CD4-positive, alpha-beta memory T cell (primary cell): ENCODE results near the gene SCAF1. TPM values are rescaled to one million over a fixed set of nuclear protein-coding genes. Genes with fewer than 3 reads are reported as not detected.

Experiments used
- CTCF ChIA-PET: fragments of 350-600 bp; sonication (Branson Sonifier 250); formaldehyde crosslinking; loops from one replicate; lab custom pipeline; 2021; ENCODE audit warnings: inconsistent platforms; ENCODE audit not compliant: partially characterized antibody; lab: Charles Lee
- POLR2A ChIA-PET: fragments of 350-600 bp; sonication (Branson Sonifier 250); formaldehyde crosslinking; loops from one replicate; lab custom pipeline; 2021; ENCODE audit not compliant: partially characterized antibody; lab: Charles Lee
- DNase-seq, 5 donors: peaks; one replicate each; pipeline versions ENCODE4 v3.0.0 to v3.0.0-alpha.2; 2020 to 2022; ENCODE audit warnings: mixed read lengths in 1 of 5
- H3K27ac ChIP-seq: one replicate; pipeline ENCODE4 v1.7.0; 2013; ENCODE audit warnings: low read depth, low read length
- H3K27me3 ChIP-seq: 2 replicates; pipeline ENCODE4 v1.7.0; 2013; ENCODE audit warnings: mild to moderate bottlenecking, low read length, moderate library complexity; ENCODE audit not compliant: insufficient read depth
- H3K36me3 ChIP-seq: 2 replicates; pipeline ENCODE4 v1.7.0; 2013; ENCODE audit warnings: mild to moderate bottlenecking, low read length, moderate library complexity; ENCODE audit not compliant: insufficient read depth
- H3K4me1 ChIP-seq: 2 replicates; pipeline ENCODE4 v1.7.0; 2013; ENCODE audit warnings: mild to moderate bottlenecking, low read length, moderate library complexity; ENCODE audit not compliant: insufficient read depth
- H3K4me3 ChIP-seq, 2 donors: one replicate each; pipeline ENCODE4 v1.7.0; 2013; ENCODE audit warnings: low read length in 2 of 2, mild to moderate bottlenecking in 1 of 2
- H3K9me3 ChIP-seq, 2 donors: one replicate each; pipeline ENCODE4 v1.7.0; 2013; ENCODE audit warnings: low read length in 2 of 2, control low read depth in 1 of 2; ENCODE audit not compliant: control insufficient read depth in 1 of 2
- H3K27ac Mint-ChIP-seq, 7 donors: one replicate each; pipeline ENCODE4 v1.8.0; 2020 to 2021; ENCODE audit warnings: mixed read lengths in 7 of 7, mild to moderate bottlenecking in 6 of 7, inconsistent platforms in 3 of 7, moderate library complexity in 3 of 7
- H3K27me3 Mint-ChIP-seq, 2 donors: one replicate each; pipeline ENCODE4 v1.8.0; 2020 to 2021; ENCODE audit warnings: mixed read lengths in 2 of 2
- H3K36me3 Mint-ChIP-seq, 2 donors: one replicate each; pipeline ENCODE4 v1.8.0; 2020 to 2021; ENCODE audit warnings: mixed read lengths in 2 of 2, inconsistent platforms in 1 of 2, mild to moderate bottlenecking in 1 of 2
- H3K4me1 Mint-ChIP-seq, 4 donors: one replicate each; pipeline ENCODE4 v1.8.0; 2020 to 2021; ENCODE audit warnings: mixed read lengths in 4 of 4, mild to moderate bottlenecking in 1 of 4
- H3K4me3 Mint-ChIP-seq, 8 donors: one replicate each; pipeline ENCODE4 v1.8.0; 2020 to 2021; ENCODE audit warnings: mixed read lengths in 8 of 8, mild to moderate bottlenecking in 7 of 8, moderate library complexity in 6 of 8, inconsistent platforms in 3 of 8
- H3K9me3 Mint-ChIP-seq, 8 donors: one replicate each; pipeline ENCODE4 v1.8.0; 2020 to 2021; ENCODE audit warnings: mixed read lengths in 8 of 8, mild to moderate bottlenecking in 5 of 8, inconsistent platforms in 3 of 8, moderate library complexity in 1 of 8
- intact Hi-C: fragments of 100-400 bp; cut with micrococcal nuclease; formaldehyde crosslinking; loops from one replicate; pipeline ENCODE4 v1.15.1; 2023
- polyA plus RNA-seq, 2 donors: library from polyadenylated mRNA; unstranded; fragments of 300-500 nt; fragmentation: Illumina TruSeq; gene quantifications; one replicate each; pipeline ENCODE4 v1.2.3, GENCODE V29; 2021
- total RNA-seq, 2 experiments: library from RNA; stranded (reverse); gene quantifications; one replicate each; pipeline ENCODE4 v1.2.3, GENCODE V29; 2021

SCAF1 gene
- total and polyA plus RNA-seq, 4 experiments from 2014 or later, result 4.0 to 62.7 (median 60.5) TPM; not detected in 1

DNA sequence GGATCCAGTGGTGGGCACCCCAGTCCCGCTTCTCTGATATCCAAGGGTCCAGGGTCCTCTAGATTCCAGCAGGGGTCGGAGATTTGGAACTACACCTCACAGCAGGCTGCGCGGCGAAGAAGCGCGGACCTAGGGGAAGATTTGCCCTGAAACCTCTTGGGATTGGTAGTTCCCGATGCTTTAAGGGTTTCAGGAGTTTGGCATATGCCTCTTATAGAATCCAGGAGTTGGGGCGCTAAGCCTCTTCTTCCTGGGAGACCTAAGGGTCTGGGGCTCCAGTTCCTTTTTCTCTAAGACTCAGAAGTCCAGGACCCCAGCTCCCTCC, 24.1 kb downstream of the SCAF1 start:
- Mint-ChIP-seq H3K27ac (peak overlapping the region; percentile 95 to 100 (median 99)), H3K27me3 (no peaks in the 10 kb centered on the region), H3K4me1 (peaks cover 19 to 51% (median 31%) of the 10 kb centered on the region in 4 donors), H3K4me3 (peak overlapping the region; percentile 95 to 100 (median 97)), H3K9me3 (peaks cover 0 to 4% (median 0%) of the 10 kb centered on the region in 8 donors), H3K36me3 (peaks cover 0 to 31% of the 10 kb centered on the region in 2 donors)
- intact Hi-C loops, result no loop called here
- POLR2A ChIA-PET, result interaction anchor here (1.0 to 11.0 kb wide), 13 partner anchors 11 to 263 kb away, joined by 3 to 146 read pairs (median 10); partner anchors contain the start of genes AKT1S1, ATF5, NOSIP and NUP62
- peak overlapping the region; percentile 93 for H3K27ac ChIP-seq
- H3K9me3 ChIP-seq, result no peaks in the 10 kb centered on the region
- no peaks in the 10 kb centered on the region for H3K27me3 ChIP-seq
- DNase-seq, result no peak
- peaks cover 31% of the 10 kb centered on the region for H3K4me1 ChIP-seq
- peak overlapping the region; percentile 25 to 99 for H3K4me3 ChIP-seq
- H3K36me3 ChIP-seq, result peaks cover 18% of the 10 kb centered on the region
- CTCF ChIA-PET, result interaction anchor here (1.2 to 3.4 kb wide), 2 partner anchors 9 to 11 kb away, joined by 3 to 15 read pairs; no protein-coding TSS in a partner anchor

- Mint-ChIP-seq H3K36me3 (peaks cover 0 to 23% of the 10 kb centered on the region in 2 donors), H3K4me1 (peaks cover 22 to 48% (median 36%) of the 10 kb centered on the region in 4 donors), H3K27ac (peak overlapping the region in 3 of 7 donors; percentile 31 to 69 (median 35)), H3K27me3 (no peaks in the 10 kb centered on the region), H3K4me3 (peak overlapping the region in 5 of 8 donors; percentile 46 to 69 (median 58)), H3K9me3 (peaks cover 0 to 4% (median 0%) of the 10 kb centered on the region in 8 donors)
- Histone ChIP-seq H3K27ac (no peak overlapping the region), H3K4me3 (no peak overlapping the region), H3K4me1 (peaks cover 31% of the 10 kb centered on the region), H3K27me3 (no peaks in the 10 kb centered on the region), H3K9me3 (no peaks in the 10 kb centered on the region), H3K36me3 (peaks cover 7% of the 10 kb centered on the region)
- peak in 1 of 5 donors; percentile 13 for DNase-seq
- ChIA-PET POLR2A (interaction anchor here (0.7 to 11.0 kb wide), 3 partner anchors 9 to 87 kb away, joined by 4 to 125 read pairs (median 5); partner anchors contain the start of genes NOSIP and PRMT1), CTCF (interaction anchor here (0.9 to 1.6 kb wide), 3 partner anchors 9 to 164 kb away, joined by 3 to 4 read pairs (median 3); no protein-coding TSS in a partner anchor)
- intact Hi-C loops, result no loop called here
Observed at GRCh38 chr19:49667473-49667872, 25.5 kb downstream of the SCAF1 start.

DNA sequence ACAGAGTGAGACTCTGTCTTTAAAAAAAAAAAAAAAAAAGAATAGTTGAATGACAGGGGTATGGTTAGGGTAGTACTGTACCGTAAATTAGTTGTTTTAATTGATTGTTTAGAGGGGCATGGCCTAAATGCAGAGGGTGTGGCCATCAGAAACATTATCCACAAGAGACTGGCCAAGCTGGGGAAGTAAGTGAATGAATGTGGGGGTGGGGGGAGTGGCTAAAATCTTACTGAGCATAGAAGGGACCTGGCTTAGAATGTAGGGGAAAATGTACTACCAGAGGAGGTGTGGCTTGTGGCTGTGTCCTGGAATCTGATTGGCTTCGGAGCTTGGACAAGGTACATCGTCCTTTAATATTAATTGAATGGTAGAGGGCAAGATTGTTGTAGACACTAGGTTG, 27.5 kb downstream of the SCAF1 start:
- intact Hi-C loops, result no loop called here
- no peak for DNase-seq
- Histone ChIP-seq H3K4me3 (no peak overlapping the region), H3K27ac (no peak overlapping the region), H3K9me3 (no peaks in the 10 kb centered on the region), H3K4me1 (peaks cover 16% of the 10 kb centered on the region), H3K36me3 (no peaks in the 10 kb centered on the region), H3K27me3 (no peaks in the 10 kb centered on the region)
- Mint-ChIP-seq H3K9me3 (peaks cover 0 to 4% (median 0%) of the 10 kb centered on the region in 8 donors), H3K27ac (no peak overlapping the region), H3K36me3 (peaks cover 0 to 11% of the 10 kb centered on the region in 2 donors), H3K4me1 (peaks cover 9 to 33% (median 24%) of the 10 kb centered on the region in 4 donors), H3K4me3 (no peak overlapping the region), H3K27me3 (no peaks in the 10 kb centered on the region)
- ChIA-PET CTCF (interaction anchor here (3.2 kb wide), 1 partner anchor 104 kb away, joined by 10 read pairs; no protein-coding TSS in a partner anchor), POLR2A (interaction anchor here (1.2 kb wide), 1 partner anchor 89 kb away, joined by 3 read pairs; the partner anchor contains the start of gene NOSIP)

DNA sequence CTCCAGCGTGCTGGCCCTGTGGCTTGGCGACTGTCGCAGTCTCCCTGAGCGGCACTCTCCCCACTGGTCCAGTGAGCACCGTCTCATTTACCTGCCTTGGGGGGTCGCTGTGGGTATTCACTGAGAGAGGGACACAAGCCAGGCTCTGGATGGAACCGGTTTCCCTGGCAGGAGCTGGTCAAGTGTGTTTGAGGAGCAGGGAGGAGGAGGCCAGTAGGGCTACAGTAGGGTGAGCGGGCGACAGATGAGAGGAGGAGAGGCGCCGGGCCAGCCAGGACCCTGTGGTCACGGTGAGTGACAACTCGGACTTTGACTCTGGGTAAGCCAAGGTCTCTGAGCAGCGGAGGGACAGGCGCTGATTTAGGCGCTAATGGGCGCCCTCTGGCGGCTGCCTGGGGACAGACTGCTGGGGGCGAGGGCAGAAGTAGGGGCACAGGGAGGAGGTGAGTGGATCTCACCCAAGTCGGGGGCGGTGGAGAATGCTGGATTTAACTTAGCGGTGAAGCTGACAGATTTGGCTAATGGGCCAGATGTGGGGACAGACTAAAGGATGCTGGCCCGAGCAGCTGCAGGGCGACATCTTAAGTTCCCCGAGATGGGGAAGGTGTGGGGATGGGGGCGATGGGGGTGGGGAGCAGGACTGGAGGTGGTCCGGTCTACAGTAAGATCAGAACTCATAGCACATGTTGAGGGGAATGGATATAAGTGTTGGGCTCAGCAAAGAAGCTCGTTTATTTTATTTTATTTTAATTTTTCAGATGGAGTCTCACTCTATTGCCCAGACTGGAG, 30.3 kb downstream of the SCAF1 start:
- Mint-ChIP-seq H3K4me3 (peak overlapping the region in 3 of 8 donors; percentile 23 to 55 (median 39)), H3K4me1 (peaks cover 10 to 24% (median 18%) of the 10 kb centered on the region in 4 donors), H3K27me3 (no peaks in the 10 kb centered on the region), H3K27ac (peak overlapping the region in 5 of 7 donors; percentile 1 to 81 (median 48)), H3K9me3 (no peaks in the 10 kb centered on the region), H3K36me3 (peaks cover 0 to 8% of the 10 kb centered on the region in 2 donors)
- ChIA-PET CTCF (interaction anchor here (0.6 to 5.5 kb wide), 23 partner anchors 8 to 199 kb away, joined by 3 to 52 read pairs (median 5); partner anchors contain the start of genes AP2A1, NOSIP, RRAS and SCAF1), POLR2A (interaction anchor here (0.7 to 2.0 kb wide), 6 partner anchors 11 to 169 kb away, joined by 3 to 8 read pairs (median 4); partner anchors contain the start of gene SCAF1)
- Histone ChIP-seq H3K27ac (no peak overlapping the region), H3K4me3 (no peak overlapping the region), H3K4me1 (peaks cover 14% of the 10 kb centered on the region), H3K27me3 (no peaks in the 10 kb centered on the region), H3K36me3 (no peaks in the 10 kb centered on the region), H3K9me3 (no peaks in the 10 kb centered on the region)
- intact Hi-C loops, result loop anchor here (1.0 kb wide), 2 partner anchors 17 to 169 kb away; no protein-coding TSS in a partner anchor
- peak; percentile 60 to 70 (median 67) for DNase-seq

- no peaks in the 10 kb centered on the region for H3K27me3 Mint-ChIP-seq
- Histone ChIP-seq H3K4me1 (peaks cover 48% of the 10 kb centered on the region), H3K4me3 (peak overlapping the region; percentile 59 to 69), H3K36me3 (no peaks in the 10 kb centered on the region), H3K9me3 (no peaks in the 10 kb centered on the region), H3K27ac (peak overlapping the region; percentile 93), H3K27me3 (no peaks in the 10 kb centered on the region)
- H3K9me3 Mint-ChIP-seq, result no peaks in the 10 kb centered on the region
- peak overlapping the region; percentile 99 to 100 (median 99) for H3K27ac Mint-ChIP-seq
- H3K4me3 Mint-ChIP-seq, result peak overlapping the region; percentile 95 to 100 (median 99)
- ChIA-PET POLR2A (interaction anchor here (0.6 to 6.7 kb wide), 32 partner anchors 13 to 578 kb away, joined by 3 to 125 read pairs (median 7); partner anchors contain the start of genes ADM5, AKT1S1, ALDH16A1 and AP2A1), CTCF (interaction anchor here (0.7 to 5.5 kb wide), 19 partner anchors 9 to 231 kb away, joined by 3 to 52 read pairs (median 4); partner anchors contain the start of genes ADM5, BCL2L12, FLT3LG and IRF3)
- H3K36me3 Mint-ChIP-seq, result peaks cover 4 to 13% of the 10 kb centered on the region in 2 donors
- intact Hi-C loops, result loop anchor here (1.0 to 5.0 kb wide), 4 partner anchors 12 to 803 kb away; partner anchors contain the start of genes AKT1S1, PPP1R15A and TBC1D17
- H3K4me1 Mint-ChIP-seq, result peaks cover 19 to 54% (median 37%) of the 10 kb centered on the region in 4 donors
- DNase-seq, result no peak
Observed at GRCh38 chr19:49676136-49676783, 34.3 kb downstream of the SCAF1 start.

- Histone ChIP-seq H3K4me1 (peaks cover 48% of the 10 kb centered on the region), H3K9me3 (no peaks in the 10 kb centered on the region), H3K27me3 (no peaks in the 10 kb centered on the region), H3K4me3 (peak overlapping the region; percentile 69 to 79), H3K36me3 (peaks cover 2% of the 10 kb centered on the region), H3K27ac (peak overlapping the region; percentile 93)
- peaks cover 19 to 54% (median 37%) of the 10 kb centered on the region in 4 donors for H3K4me1 Mint-ChIP-seq
- no peaks in the 10 kb centered on the region for H3K27me3 Mint-ChIP-seq
- H3K36me3 Mint-ChIP-seq, result peaks cover 5 to 13% of the 10 kb centered on the region in 2 donors
- H3K27ac Mint-ChIP-seq, result peak overlapping the region; percentile 99 to 100 (median 99)
- CTCF ChIA-PET, result interaction anchor here (1.0 to 5.5 kb wide), 15 partner anchors 9 to 206 kb away, joined by 3 to 52 read pairs (median 5); partner anchors contain the start of genes BCL2L12, FLT3LG, IRF3 and NOSIP
- intact Hi-C loops, result loop anchor here (1.0 to 5.0 kb wide), 7 partner anchors 13 to 804 kb away; partner anchors contain the start of genes AKT1S1, NOSIP, PPP1R15A and RRAS
- H3K9me3 Mint-ChIP-seq, result no peaks in the 10 kb centered on the region
- POLR2A ChIA-PET, result interaction anchor here (0.6 to 6.7 kb wide), 33 partner anchors 13 to 579 kb away, joined by 3 to 125 read pairs (median 7); partner anchors contain the start of genes ADM5, AKT1S1, ALDH16A1 and AP2A1
- peak overlapping the region; percentile 95 to 100 (median 99) for H3K4me3 Mint-ChIP-seq
- DNase-seq, result peak; percentile 97 to 99 (median 98)
Observed at GRCh38 chr19:49676784-49677230, 34.8 kb downstream of the SCAF1 start.
